ENCODE measurements around the gene YPEL2. TPM values are rescaled to one million over a fixed set of nuclear protein-coding genes. Genes with fewer than 3 reads are reported as not detected.
A peak's percentile ranks its signal among the peaks of the same experiment; 100 is the strongest.

Gene YPEL2
- total and polyA plus RNA-seq, 2 donors (not counting 1 experiment from before 2014, with no cell fraction given): 20.7 to 51.8 TPM

- peak overlapping the region; percentile 38 for H3K9ac ChIP-seq (ENCODE audit: low read length)
- no peaks in the 10 kb centered on the region for H3K9me3 Mint-ChIP-seq (ENCODE audit: insufficient read depth)
- H3K27ac ChIP-seq (ENCODE audit: low read length in 2 of 2): peak overlapping the region; percentile 58 to 73
- no peak for ATAC-seq (ENCODE audit: low read depth)
- H3K27me3 ChIP-seq (replicated peaks in 1 of 4; ENCODE audit: control extremely low read depth in 1 of 4, control insufficient read depth in 3 of 4, insufficient read depth in 4 of 4, low read length in 3 of 4): no peaks in the 10 kb centered on the region
- peak overlapping the region; percentile 91 for H3K27ac Mint-ChIP-seq
- intact Hi-C loops (cut with micrococcal nuclease): no loop called here
- 87% methylated on average over 7 of the region's 10 CpGs for WGBS (ENCODE audit: insufficient coverage)
- peaks cover 98% of the 10 kb centered on the region for H3K79me2 ChIP-seq (ENCODE audit: control insufficient read depth, insufficient read depth, low read length)
- H3K36me3 ChIP-seq (replicated peaks in 1 of 2; ENCODE audit: control extremely low read depth in 1 of 2, control insufficient read depth in 1 of 2, extremely low read depth in 1 of 2, insufficient read depth in 2 of 2, low read length in 1 of 2): no peaks in the 10 kb centered on the region
- H3K27me3 Mint-ChIP-seq: no peaks in the 10 kb centered on the region
- peaks cover 75 to 97% of the 10 kb centered on the region in 2 donors for H3K4me1 ChIP-seq (ENCODE audit: control insufficient read depth in 2 of 2, insufficient read depth in 2 of 2, low read length in 2 of 2)
- H3K4me1 Mint-ChIP-seq: peaks cover 81% of the 10 kb centered on the region
- CTCF ChIA-PET: interaction anchor here (0.7 to 2.7 kb wide), 10 partner anchors 9 to 74 kb away, joined by 3 to 18 read pairs (median 4); no protein-coding TSS in a partner anchor
- POLR2A ChIA-PET: interaction anchor here (1.4 kb wide), 1 partner anchor 35 kb away, joined by 9 read pairs; the partner anchor contains the start of gene YPEL2
- H3K4me3 Mint-ChIP-seq: peak overlapping the region; percentile 54
- DNase-seq: no peak
- no peak overlapping the region for H3K4me3 ChIP-seq (ENCODE audit: control extremely low read depth in 1 of 5, extremely low read depth in 1 of 5, insufficient read depth in 1 of 5, low read depth in 2 of 5, low read length in 4 of 5)
- no peak for TF ChIP-seq EZH2 (IDR thresholded peaks at IDR 0.05; ENCODE audit: borderline replicate concordance, insufficient read depth, low read depth, low read length, poor library complexity, severe bottlenecking)
- TF ChIP-seq, protein P1, sequence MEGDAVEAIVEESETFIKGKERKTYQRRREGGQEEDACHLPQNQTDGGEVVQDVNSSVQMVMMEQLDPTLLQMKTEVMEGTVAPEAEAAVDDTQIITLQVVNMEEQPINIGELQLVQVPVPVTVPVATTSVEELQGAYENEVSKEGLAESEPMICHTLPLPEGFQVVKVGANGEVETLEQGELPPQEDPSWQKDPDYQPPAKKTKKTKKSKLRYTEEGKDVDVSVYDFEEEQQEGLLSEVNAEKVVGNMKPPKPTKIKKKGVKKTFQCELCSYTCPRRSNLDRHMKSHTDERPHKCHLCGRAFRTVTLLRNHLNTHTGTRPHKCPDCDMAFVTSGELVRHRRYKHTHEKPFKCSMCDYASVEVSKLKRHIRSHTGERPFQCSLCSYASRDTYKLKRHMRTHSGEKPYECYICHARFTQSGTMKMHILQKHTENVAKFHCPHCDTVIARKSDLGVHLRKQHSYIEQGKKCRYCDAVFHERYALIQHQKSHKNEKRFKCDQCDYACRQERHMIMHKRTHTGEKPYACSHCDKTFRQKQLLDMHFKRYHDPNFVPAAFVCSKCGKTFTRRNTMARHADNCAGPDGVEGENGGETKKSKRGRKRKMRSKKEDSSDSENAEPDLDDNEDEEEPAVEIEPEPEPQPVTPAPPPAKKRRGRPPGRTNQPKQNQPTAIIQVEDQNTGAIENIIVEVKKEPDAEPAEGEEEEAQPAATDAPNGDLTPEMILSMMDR (IDR thresholded peaks at IDR 0.05): no peak
- no peaks in the 10 kb centered on the region for H4K20me1 ChIP-seq (ENCODE audit: control insufficient read depth, insufficient read depth, low read length, poor library complexity, severe bottlenecking)
- H3K4me2 ChIP-seq (replicated peaks; ENCODE audit: low read depth, low read length, poor library complexity, severe bottlenecking): peak overlapping the region; percentile 62
- H3K9me3 ChIP-seq (ENCODE audit: control extremely low read depth in 1 of 3, control insufficient read depth in 2 of 3, insufficient read depth in 1 of 3, low read length in 2 of 3): no peaks in the 10 kb centered on the region
- peak overlapping the region; percentile 34 for H2AFZ ChIP-seq (ENCODE audit: insufficient read depth, low read depth, low read length, poor library complexity, severe bottlenecking)
Observed at GRCh38 chr17:59366040-59366757, 34.7 kb downstream of the YPEL2 start.

Measured in B cell (primary cell).